ENCODE results near the gene ATXN1. TPM values are rescaled to one million over a fixed set of nuclear protein-coding genes. Genes with fewer than 3 reads are reported as not detected.
"Not testable (repeated sequence)": the region's sequence is repeated elsewhere in the genome, so short reads cannot be mapped to it uniquely, and the experiment has no call there.

The ATXN1 gene
- polyA plus RNA-seq, 3 donors from 2014 or later, result 6.9 to 14.7 (median 8.0) TPM

DNA sequence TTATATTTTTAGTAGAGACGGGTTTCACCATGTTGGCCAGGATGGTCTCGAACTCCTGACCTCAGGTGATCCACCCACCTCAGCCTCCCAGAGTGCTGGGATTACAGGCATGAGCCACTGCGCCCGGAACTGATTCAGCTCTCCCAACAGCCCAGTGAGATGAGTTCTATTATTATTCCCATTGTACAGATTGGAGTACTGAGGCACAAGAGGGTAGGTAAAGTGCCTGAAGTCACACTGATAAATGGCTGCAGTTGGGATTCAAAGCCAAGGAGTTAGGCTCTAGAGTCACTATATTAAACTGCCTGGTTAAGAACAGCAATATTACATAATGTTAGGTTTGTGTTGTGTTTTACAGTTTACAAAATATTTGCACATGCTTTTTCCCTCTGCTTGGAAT lies 220.9 kb downstream of the ATXN1 start:
- not testable (repeated sequence) for H3K4me1 Mint-ChIP-seq; H3K27me3 Mint-ChIP-seq (ENCODE audit: low read depth in 3 of 3); H3K9me3 Mint-ChIP-seq; H3K36me3 Mint-ChIP-seq; H3K27ac Mint-ChIP-seq; H3K4me3 Mint-ChIP-seq; DNase-seq

GRCh38 chr6:16539086-16539931 lies 222.0 kb downstream of the ATXN1 start:
- DNase-seq, result no peak
- Mint-ChIP-seq H3K9me3 (no peaks in the 10 kb centered on the region), H3K4me3 (no peak overlapping the region), H3K27me3 (ENCODE audit: low read depth in 3 of 3) (no peaks in the 10 kb centered on the region), H3K36me3 (peaks cover 0 to 4% (median under 1%) of the 10 kb centered on the region in 3 donors), H3K27ac (no peak overlapping the region), H3K4me1 (no peaks in the 10 kb centered on the region)

- Mint-ChIP-seq H3K27me3 (ENCODE audit: low read depth in 3 of 3) (no peaks in the 10 kb centered on the region), H3K4me1 (peaks cover 0 to 5% of the 10 kb centered on the region in 2 donors), H3K9me3 (no peaks in the 10 kb centered on the region), H3K27ac (no peak overlapping the region), H3K36me3 (no peaks in the 10 kb centered on the region), H3K4me3 (no peak overlapping the region)
- DNase-seq, result no peak
Observed at GRCh38 chr6:16535564-16535963, 225.7 kb downstream of the ATXN1 start.

DNA sequence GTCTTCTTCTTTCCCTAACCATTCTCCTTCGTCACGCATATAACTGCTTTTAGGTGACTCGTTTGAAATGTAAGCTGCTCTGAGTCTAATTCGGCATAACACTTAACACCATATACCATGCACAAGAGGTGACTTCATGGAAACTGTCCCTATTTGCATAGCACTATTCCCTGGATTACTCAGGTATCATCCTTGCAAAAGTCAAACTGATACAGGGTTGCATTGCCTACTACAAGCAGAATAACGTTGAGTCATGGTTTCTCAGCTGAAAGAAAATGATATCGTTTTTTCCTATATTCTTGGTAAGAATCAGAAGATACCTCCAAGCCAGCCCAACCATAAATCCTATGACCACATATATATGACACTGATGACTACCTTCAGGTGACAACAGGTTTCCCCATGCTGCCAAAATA lies 227.5 kb downstream of the ATXN1 start:
- Mint-ChIP-seq H3K27ac (no peak overlapping the region), H3K36me3 (no peaks in the 10 kb centered on the region), H3K27me3 (ENCODE audit: low read depth in 3 of 3) (no peaks in the 10 kb centered on the region)

DNA sequence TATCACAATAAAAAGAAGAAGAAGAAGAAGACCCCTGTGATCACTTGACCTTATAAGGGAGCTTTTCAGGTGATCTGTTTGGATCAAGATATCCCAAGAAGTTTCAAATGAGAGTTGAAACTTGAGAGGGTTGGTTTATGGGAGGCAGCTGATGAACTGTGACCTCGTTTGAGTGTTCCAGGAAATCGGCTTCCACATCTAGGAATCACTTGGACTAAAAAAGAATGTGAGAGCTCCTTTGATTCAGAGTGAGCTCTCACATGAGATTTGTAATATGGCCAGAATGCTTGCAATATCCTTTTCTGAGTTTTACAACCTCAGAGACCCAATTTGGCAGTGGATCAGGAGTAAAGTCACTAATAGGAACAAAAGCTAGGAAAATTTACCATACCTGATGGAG lies 228.1 kb downstream of the ATXN1 start:
- Mint-ChIP-seq H3K4me1 (peaks cover 0 to 5% of the 10 kb centered on the region in 2 donors), H3K36me3 (no peaks in the 10 kb centered on the region), H3K27ac (no peak overlapping the region), H3K4me3 (no peak overlapping the region), H3K9me3 (no peaks in the 10 kb centered on the region), H3K27me3 (ENCODE audit: low read depth in 3 of 3) (no peaks in the 10 kb centered on the region)
- no peak for DNase-seq

More for the DNA sequence above, 227.5 kb downstream of the ATXN1 start:
- Mint-ChIP-seq H3K4me3 (no peak overlapping the region), H3K9me3 (no peaks in the 10 kb centered on the region), H3K4me1 (peaks cover 0 to 5% of the 10 kb centered on the region in 2 donors)
- no peak for DNase-seq

DNA sequence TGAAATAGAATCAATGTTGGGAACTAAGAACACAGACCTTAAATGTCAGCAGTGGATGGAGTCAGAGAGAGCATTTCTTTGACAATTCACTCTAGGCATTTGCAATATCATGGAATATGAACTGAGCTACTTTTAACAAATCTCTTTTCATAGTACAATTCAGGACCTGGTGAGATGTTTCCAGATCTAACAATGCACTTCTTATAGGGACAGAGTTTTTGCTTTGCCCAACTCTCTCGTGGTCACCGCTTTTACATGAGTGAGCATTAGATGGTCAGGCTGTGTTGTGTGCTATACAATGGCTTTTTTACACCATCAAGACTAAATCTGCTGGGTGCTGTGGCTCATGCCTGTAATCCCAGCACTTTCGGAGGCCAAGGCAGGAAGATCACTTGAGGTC lies 233.6 kb downstream of the ATXN1 start:
- Mint-ChIP-seq H3K27ac (peak overlapping the region in 1 of 6 donors; percentile 55), H3K36me3 (peaks cover 6 to 9% (median 8%) of the 10 kb centered on the region in 3 donors), H3K9me3 (no peaks in the 10 kb centered on the region), H3K4me1 (peaks cover 11 to 22% of the 10 kb centered on the region in 2 donors), H3K4me3 (no peak overlapping the region), H3K27me3 (ENCODE audit: low read depth in 3 of 3) (peaks cover 0 to 5% (median 3%) of the 10 kb centered on the region in 3 donors)
- no peak for DNase-seq

- no peak overlapping the region for H3K27ac Mint-ChIP-seq
- H3K9me3 Mint-ChIP-seq, result no peaks in the 10 kb centered on the region
- H3K36me3 Mint-ChIP-seq, result peaks cover 12 to 18% (median 16%) of the 10 kb centered on the region in 3 donors
- peaks cover 0 to 5% (median 3%) of the 10 kb centered on the region in 3 donors for H3K27me3 Mint-ChIP-seq (ENCODE audit: low read depth in 3 of 3)
- no peak overlapping the region for H3K4me3 Mint-ChIP-seq
- DNase-seq, result no peak
- peaks cover 20 to 31% of the 10 kb centered on the region in 2 donors for H3K4me1 Mint-ChIP-seq
Observed at GRCh38 chr6:16524380-16524707, 236.9 kb downstream of the ATXN1 start.

GRCh38 chr6:16523606-16524379 lies 237.5 kb downstream of the ATXN1 start:
- Mint-ChIP-seq H3K9me3 (no peaks in the 10 kb centered on the region), H3K27me3 (ENCODE audit: low read depth in 3 of 3) (peaks cover 0 to 5% (median 3%) of the 10 kb centered on the region in 3 donors), H3K4me3 (no peak overlapping the region), H3K36me3 (peaks cover 12 to 21% (median 16%) of the 10 kb centered on the region in 3 donors), H3K27ac (no peak overlapping the region), H3K4me1 (peaks cover 20 to 37% of the 10 kb centered on the region in 2 donors)
- no peak for DNase-seq

GRCh38 chr6:16522937-16523336 lies 238.3 kb downstream of the ATXN1 start:
- Mint-ChIP-seq H3K27ac (no peak overlapping the region), H3K4me3 (no peak overlapping the region), H3K4me1 (peaks cover 26 to 45% of the 10 kb centered on the region in 2 donors), H3K36me3 (peaks cover 12 to 24% (median 16%) of the 10 kb centered on the region in 3 donors), H3K9me3 (no peaks in the 10 kb centered on the region), H3K27me3 (ENCODE audit: low read depth in 3 of 3) (peaks cover 0 to 5% (median 3%) of the 10 kb centered on the region in 3 donors)
- DNase-seq, result no peak

GRCh38 chr6:16521528-16521927 lies 239.7 kb downstream of the ATXN1 start:
- no peak overlapping the region for H3K4me3 Mint-ChIP-seq
- no peaks in the 10 kb centered on the region for H3K9me3 Mint-ChIP-seq
- peaks cover 0 to 6% (median 3%) of the 10 kb centered on the region in 3 donors for H3K27me3 Mint-ChIP-seq (ENCODE audit: low read depth in 3 of 3)
- peaks cover 32 to 57% of the 10 kb centered on the region in 2 donors for H3K4me1 Mint-ChIP-seq
- peaks cover 12 to 24% (median 16%) of the 10 kb centered on the region in 3 donors for H3K36me3 Mint-ChIP-seq
- no peak overlapping the region for H3K27ac Mint-ChIP-seq
- no peak for DNase-seq

DNA sequence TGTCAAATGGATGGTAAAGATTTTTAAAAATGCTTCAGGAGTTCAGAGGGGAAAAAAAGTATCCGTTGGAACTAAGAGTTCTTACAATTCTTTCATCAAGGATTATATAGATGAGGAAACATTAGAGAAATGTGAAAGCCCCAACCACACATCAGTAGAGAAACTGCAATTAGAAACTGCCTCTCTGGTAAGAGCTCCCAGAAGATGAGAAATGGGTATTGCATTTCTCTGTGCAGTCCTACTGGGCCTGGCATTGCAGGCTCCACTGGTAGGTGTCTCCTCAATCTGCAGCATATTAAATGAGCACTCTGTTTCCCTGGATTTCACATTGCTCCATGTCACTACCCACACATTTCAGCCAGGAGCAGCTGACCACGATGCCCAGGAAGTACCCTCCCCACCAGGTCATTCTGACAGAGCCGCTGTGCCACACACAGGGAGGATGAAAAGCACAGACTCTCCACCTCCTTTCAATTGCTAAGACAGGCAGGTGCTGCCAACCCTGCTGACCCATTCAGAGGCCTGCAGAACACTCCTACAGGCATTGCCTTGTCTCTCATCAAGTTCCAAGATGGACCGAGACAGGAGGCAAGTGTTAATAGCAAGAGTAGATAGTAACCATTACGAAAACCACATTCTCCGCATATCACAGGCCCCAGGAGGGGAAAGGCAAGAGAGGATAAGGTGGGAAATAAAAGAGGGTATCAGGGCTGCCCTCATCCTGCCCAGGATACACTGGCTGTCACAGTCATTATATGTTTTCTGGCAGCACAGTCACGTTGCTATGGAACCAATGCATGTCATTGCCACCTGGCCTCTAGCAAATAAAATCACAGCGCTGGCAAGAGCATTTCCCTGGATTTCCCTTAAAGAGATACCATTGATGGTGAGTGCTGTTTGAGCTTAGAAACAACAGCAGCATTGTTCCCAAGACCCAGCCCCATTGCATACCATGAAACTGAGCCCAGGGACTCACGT lies 241.7 kb downstream of the ATXN1 start:
- H3K27ac Mint-ChIP-seq, result peak overlapping the region in 2 of 6 donors; percentile 54 to 73
- H3K27me3 Mint-ChIP-seq (ENCODE audit: low read depth in 3 of 3), result peaks cover 0 to 5% (median 1%) of the 10 kb centered on the region in 3 donors
- no peaks in the 10 kb centered on the region for H3K9me3 Mint-ChIP-seq
- peaks cover 26 to 41% of the 10 kb centered on the region in 2 donors for H3K4me1 Mint-ChIP-seq
- no peak for DNase-seq
- peaks cover 8 to 30% (median 16%) of the 10 kb centered on the region in 3 donors for H3K36me3 Mint-ChIP-seq
- H3K4me3 Mint-ChIP-seq, result no peak overlapping the region

DNA sequence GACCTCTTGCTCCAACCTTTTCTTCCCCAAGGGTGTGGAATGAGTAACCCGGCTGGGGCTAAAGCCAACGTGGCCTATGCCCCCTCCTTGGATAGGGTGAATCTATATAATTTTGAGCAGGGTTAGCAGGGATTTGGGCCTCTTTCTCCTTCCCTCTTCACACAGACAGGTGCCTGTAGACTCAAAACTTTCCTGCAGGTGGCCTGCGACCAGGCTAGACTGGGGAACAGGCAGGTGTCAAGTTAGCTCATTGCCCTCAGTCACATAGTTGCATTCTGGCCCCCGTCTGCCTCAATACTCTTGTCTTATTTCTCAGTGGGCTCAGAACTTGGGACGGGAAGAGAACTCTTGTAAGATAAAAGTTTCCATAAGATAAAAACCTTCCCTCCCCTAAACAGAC lies 243.0 kb downstream of the ATXN1 start:
- Mint-ChIP-seq H3K4me3 (no peak overlapping the region), H3K4me1 (peaks cover 30 to 54% of the 10 kb centered on the region in 2 donors), H3K36me3 (peaks cover 4 to 26% (median 11%) of the 10 kb centered on the region in 3 donors), H3K27me3 (ENCODE audit: low read depth in 3 of 3) (peaks cover 0 to 3% (median 1%) of the 10 kb centered on the region in 3 donors), H3K27ac (peak overlapping the region in 1 of 6 donors; percentile 17), H3K9me3 (no peaks in the 10 kb centered on the region)
- DNase-seq, result no peak

DNA sequence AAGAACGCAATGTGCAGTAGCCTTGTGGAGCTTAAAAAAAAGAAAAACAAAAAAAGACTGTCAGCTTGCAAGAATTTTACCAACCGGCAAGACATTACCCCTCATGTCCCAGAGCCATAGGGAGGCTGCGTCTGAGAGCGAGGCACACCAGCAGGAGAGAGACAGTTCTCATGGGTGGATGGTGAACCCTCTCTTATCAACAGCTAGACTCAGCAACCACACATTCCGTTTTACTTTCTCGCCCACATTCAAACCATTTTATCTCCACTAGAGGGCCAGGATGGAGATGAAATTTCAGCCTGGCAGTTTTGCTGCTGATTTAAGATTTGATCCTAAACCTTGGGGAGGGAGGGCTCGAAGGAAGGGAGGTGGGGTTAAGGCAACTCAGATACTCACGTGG lies 247.0 kb downstream of the ATXN1 start:
- H3K4me3 Mint-ChIP-seq, result peak overlapping the region in 1 of 5 donors; percentile 42
- peak overlapping the region in 3 of 6 donors; percentile 4 to 33 (median 13) for H3K27ac Mint-ChIP-seq
- no peaks in the 10 kb centered on the region for H3K9me3 Mint-ChIP-seq
- peaks cover 0 to 3% (median 1%) of the 10 kb centered on the region in 3 donors for H3K27me3 Mint-ChIP-seq (ENCODE audit: low read depth in 3 of 3)
- H3K36me3 Mint-ChIP-seq, result peaks cover 0 to 16% (median 0%) of the 10 kb centered on the region in 3 donors
- peaks cover 34 to 63% of the 10 kb centered on the region in 2 donors for H3K4me1 Mint-ChIP-seq
- DNase-seq, result peak; percentile 20 to 46 (median 30)
